AG04449 (cell line): Measurements from ENCODE around the gene AMBRA1.

Source experiments
- CTCF ChIA-PET: fragments of 350-600 bp; formaldehyde crosslinking; extraction: SDS; loops from one replicate; lab custom pipeline; 2021; ENCODE audit warnings: antibody characterized with exemption; lab: Yijun Ruan, JAX
- POLR2A ChIA-PET: fragments of 400-600, 350-600 bp; formaldehyde crosslinking; extraction: SDS; loops from one replicate; lab custom pipeline; 2020; ENCODE audit warnings: antibody characterized with exemption, inconsistent platforms; lab: Yijun Ruan, JAX
- DNase-seq: peaks from one replicate; pipeline ENCODE4 v3.0.0-alpha.2; 2010; ENCODE audit warnings: low read depth, low spot score
- H3K4me3 ChIP-seq: 2 replicates; pipeline ENCODE4 v1.5.1; 2011; ENCODE audit warnings: low read depth, mild to moderate bottlenecking, control low read depth, low read length
- TF ChIP-seq, protein P1 (sequence below): IDR thresholded peaks from one replicate; pipeline ENCODE4 v1.5.1; 2011; ENCODE audit warnings: mild to moderate bottlenecking, moderate library complexity, low read length, control low read depth, inconsistent platforms; ENCODE audit not compliant: insufficient read depth; ENCODE audit errors: missing control alignments

Gene AMBRA1

DNA sequence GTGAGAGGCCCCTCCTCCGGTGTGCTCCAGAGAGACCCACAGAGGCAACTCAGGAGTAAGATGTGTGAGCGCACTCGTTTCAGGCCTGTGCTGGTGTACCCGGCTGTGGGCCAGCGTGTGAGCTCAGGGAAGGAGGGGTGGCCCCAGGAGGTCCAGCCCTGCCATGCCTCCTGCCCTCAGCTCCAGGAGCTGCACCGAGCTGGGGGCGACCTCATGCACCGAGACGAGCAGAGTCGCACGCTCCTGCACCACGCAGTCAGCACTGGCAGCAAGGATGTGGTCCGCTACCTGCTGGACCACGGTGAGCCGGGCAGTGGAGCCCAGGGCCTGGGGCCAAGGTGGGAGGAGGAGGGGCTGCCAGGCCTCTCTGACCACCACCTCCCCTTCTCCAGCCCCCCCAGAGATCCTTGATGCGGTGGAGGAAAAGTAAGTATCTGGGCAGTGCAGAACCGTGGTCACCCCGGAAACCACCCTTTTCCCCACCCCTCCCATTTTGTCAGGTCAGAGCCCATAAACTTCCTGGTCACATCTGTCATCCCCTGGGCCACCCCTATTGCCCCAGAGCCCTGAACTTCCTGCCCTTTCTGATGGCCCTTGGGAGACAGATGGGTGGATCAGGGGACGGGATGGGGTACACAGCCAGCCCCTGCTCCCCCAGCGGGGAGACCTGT is 214.9 kb downstream of the AMBRA1 start:
- DNase-seq: no peak
- no peak overlapping the region for H3K4me3 ChIP-seq
- TF ChIP-seq, protein P1, sequence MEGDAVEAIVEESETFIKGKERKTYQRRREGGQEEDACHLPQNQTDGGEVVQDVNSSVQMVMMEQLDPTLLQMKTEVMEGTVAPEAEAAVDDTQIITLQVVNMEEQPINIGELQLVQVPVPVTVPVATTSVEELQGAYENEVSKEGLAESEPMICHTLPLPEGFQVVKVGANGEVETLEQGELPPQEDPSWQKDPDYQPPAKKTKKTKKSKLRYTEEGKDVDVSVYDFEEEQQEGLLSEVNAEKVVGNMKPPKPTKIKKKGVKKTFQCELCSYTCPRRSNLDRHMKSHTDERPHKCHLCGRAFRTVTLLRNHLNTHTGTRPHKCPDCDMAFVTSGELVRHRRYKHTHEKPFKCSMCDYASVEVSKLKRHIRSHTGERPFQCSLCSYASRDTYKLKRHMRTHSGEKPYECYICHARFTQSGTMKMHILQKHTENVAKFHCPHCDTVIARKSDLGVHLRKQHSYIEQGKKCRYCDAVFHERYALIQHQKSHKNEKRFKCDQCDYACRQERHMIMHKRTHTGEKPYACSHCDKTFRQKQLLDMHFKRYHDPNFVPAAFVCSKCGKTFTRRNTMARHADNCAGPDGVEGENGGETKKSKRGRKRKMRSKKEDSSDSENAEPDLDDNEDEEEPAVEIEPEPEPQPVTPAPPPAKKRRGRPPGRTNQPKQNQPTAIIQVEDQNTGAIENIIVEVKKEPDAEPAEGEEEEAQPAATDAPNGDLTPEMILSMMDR: no peak
- POLR2A ChIA-PET: no interaction called here
- CTCF ChIA-PET: interaction anchor here (1.1 to 4.5 kb wide), 5 partner anchors 10 to 150 kb away, joined by 3 to 35 read pairs (median 15); no protein-coding TSS in a partner anchor

DNA sequence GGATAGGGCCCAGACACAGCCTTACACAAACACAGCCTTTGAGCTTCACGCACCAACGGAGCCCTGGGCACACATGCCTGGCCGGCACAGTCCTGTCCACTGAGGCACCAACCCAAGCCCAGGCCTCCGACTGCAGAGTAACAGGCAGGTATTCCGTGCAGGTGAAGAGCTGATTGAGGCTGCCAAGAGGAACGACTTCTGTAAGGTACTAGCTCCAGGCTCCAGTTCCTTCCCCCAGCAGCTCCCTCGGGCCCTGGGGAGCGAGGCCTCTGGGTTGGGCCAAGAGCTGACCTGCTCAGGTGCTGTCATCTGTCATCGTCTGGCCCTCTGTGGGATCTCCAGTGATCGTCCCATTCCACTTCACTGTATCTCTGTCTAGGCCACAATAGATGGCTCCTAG is 215.5 kb downstream of the AMBRA1 start:
- TF ChIP-seq, protein P1: no peak
- DNase-seq: no peak
- CTCF ChIA-PET: interaction anchor here (1.1 to 4.5 kb wide), 5 partner anchors 9 to 150 kb away, joined by 3 to 35 read pairs (median 15); no protein-coding TSS in a partner anchor
- no peak overlapping the region for H3K4me3 ChIP-seq
- POLR2A ChIA-PET: no interaction called here

DNA sequence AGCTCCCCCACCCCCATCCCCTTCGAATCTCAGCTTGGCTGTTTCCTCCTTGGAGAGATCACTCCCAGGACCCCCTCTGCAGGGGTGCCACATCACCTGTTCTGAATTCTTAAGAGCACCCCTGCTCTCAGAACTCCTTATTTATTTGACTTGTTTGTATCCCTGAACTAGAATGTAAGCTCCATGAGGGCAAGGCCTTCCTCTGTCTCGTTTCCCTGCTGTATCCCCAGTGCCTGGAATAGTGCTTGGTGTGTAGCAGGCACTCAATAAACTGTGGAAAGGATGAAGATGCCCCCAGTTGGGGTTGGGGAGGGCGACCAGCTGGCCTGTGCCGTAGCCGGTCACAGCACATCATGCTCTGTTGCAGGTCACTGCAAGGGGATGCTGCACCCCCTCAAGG is 216.0 kb downstream of the AMBRA1 start:
- CTCF ChIA-PET: interaction anchor here (0.8 to 4.5 kb wide), 6 partner anchors 9 to 151 kb away, joined by 3 to 35 read pairs (median 10); partner anchors contain the start of gene CHRM4
- no peak overlapping the region for H3K4me3 ChIP-seq
- TF ChIP-seq, protein P1: no peak
- no peak for DNase-seq
- POLR2A ChIA-PET: no interaction called here

DNA sequence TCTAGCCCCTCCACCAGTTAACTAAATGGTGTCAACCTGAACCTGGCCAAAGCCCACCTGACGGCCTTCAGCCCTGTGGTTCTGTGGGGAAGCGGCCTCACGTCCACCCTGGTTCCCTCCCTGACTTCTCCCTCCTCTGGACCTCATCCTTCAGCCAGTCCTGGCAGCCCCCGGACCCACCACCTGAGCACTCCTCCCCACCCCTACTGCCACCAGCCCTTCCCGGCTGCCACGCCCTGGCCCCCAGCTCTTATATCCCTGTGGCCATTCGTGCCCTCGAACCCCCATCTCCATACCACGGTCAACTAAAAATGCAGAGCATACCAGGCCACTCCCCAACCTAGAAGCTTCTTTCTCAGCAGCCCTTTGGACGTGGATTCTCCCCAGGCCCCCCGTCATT is 216.5 kb downstream of the AMBRA1 start:
- H3K4me3 ChIP-seq: no peak overlapping the region
- TF ChIP-seq, protein P1: no peak
- no peak for DNase-seq
- POLR2A ChIA-PET: no interaction called here
- CTCF ChIA-PET: interaction anchor here (0.8 to 27.5 kb wide), 5 partner anchors 8 to 27 kb away, joined by 4 to 498 read pairs (median 24); partner anchors contain the start of genes CHRM4 and DGKZ

DNA sequence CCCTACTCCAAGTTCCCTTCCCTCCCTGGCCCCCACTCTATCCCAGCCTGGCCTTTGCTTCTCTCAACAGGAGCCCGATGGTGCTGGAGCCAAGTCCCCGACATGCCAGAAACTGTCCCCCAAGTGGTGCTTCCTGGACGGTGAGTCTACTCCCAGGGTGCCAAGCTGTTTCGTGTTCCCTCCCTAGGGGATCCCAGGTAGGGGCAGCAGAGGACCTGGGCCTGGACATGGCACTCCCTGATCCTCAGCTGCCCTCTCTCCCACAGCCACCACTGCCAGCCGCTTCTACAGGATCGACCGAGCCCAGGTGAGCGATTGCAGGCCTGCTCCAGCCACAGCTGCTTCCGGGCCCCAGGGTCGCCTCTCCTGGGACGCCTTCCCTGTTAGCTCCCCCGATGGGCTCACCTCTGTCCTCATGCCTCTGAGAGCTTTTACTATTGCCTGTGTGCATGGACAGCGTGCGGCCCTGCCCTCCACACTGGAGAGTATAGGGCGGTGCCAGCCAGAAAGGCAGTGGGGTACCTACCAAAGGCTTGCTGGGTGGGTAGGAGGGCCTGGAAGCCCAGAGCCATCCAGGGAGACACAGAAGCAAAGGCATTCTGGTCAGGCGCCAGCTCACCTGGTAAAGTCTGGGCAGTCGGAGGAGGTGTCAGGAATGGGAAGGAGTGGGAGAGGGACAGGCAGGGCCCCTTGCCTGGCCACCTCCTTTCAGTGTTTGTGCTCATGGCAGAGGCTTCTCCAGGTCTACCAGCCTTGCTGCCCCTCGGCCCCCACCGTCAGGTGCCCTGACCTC is 217.4 kb downstream of the AMBRA1 start:
- POLR2A ChIA-PET: no interaction called here
- TF ChIP-seq, protein P1: no peak
- H3K4me3 ChIP-seq: no peak overlapping the region
- DNase-seq: no peak
- CTCF ChIA-PET: interaction anchor here (1.0 to 27.5 kb wide), 5 partner anchors 8 to 26 kb away, joined by 3 to 498 read pairs (median 24); partner anchors contain the start of gene DGKZ
